Liver (tissue), 9 donors: Measurements from ENCODE around the gene FUBP3. TPM values are rescaled to one million over a fixed set of nuclear protein-coding genes. Genes with fewer than 3 reads are reported as not detected.
A peak's percentile ranks its signal among the peaks of the same experiment; 100 is the strongest.

Experiments used
- DNase-seq: peaks from one replicate; pipeline ENCODE4 v3.0.0-alpha.2; 2017; ENCODE audit warnings: low spot score
- H3K27ac ChIP-seq, 2 donors: one replicate each; pipeline ENCODE4 v1.7.0; 2013; ENCODE audit warnings: inconsistent platforms in 2 of 2, low read length in 2 of 2, control low read depth in 1 of 2, low read depth in 1 of 2, mild to moderate bottlenecking in 1 of 2
- H3K27me3 ChIP-seq, 4 donors: one replicate each; pipeline versions ENCODE4 v1.6.1 to v1.7.0; 2013; ENCODE audit warnings: low read length in 3 of 4, inconsistent platforms in 1 of 4, mild to moderate bottlenecking in 1 of 4, moderate library complexity in 1 of 4; ENCODE audit not compliant: control insufficient read depth in 4 of 4, insufficient read depth in 4 of 4
- H3K36me3 ChIP-seq, 4 donors: one replicate each; pipeline versions ENCODE4 v1.6.1 to v1.7.0; 2013; ENCODE audit warnings: low read length in 3 of 4, mild to moderate bottlenecking in 3 of 4, low read depth in 1 of 4, moderate library complexity in 1 of 4; ENCODE audit not compliant: control insufficient read depth in 4 of 4, insufficient read depth in 3 of 4
- H3K4me1 ChIP-seq, 4 donors: one replicate each; pipeline versions ENCODE4 v1.6.1 to v1.7.0; 2013; ENCODE audit warnings: low read length in 3 of 4, mild to moderate bottlenecking in 3 of 4, moderate library complexity in 1 of 4; ENCODE audit not compliant: control insufficient read depth in 4 of 4, insufficient read depth in 4 of 4
- H3K4me3 ChIP-seq, 3 donors: one replicate each; pipeline versions ENCODE4 v1.6.1 to v1.7.0; 2013; ENCODE audit warnings: low read length in 3 of 3, control low read depth in 1 of 3, low read depth in 1 of 3, mild to moderate bottlenecking in 1 of 3
- H3K9ac ChIP-seq, 2 donors: one replicate each; pipeline ENCODE4 v1.7.0; 2013; ENCODE audit warnings: low read length in 2 of 2, mild to moderate bottlenecking in 2 of 2, moderate library complexity in 2 of 2, control low read depth in 1 of 2, low read depth in 1 of 2
- H3K9me3 ChIP-seq, 4 donors: one replicate each; pipeline versions ENCODE4 v1.6.1 to v1.7.0; 2013; ENCODE audit warnings: low read length in 3 of 4; ENCODE audit not compliant: control insufficient read depth in 4 of 4
- ATF3 ChIP-seq: IDR thresholded peaks from 2 replicates; pipeline ENCODE4 v1.6.1; 2016; ENCODE audit warnings: antibody characterized with exemption
- CTCF ChIP-seq: fragments of 150-350 bp; IDR thresholded peaks from 2 replicates; pipeline ENCODE4 v1.5.1; 2017; ENCODE audit warnings: improper control_type of control experiment, low read depth, low read length; ENCODE audit not compliant: missing input control
- EGR1 ChIP-seq, 2 donors: IDR thresholded peaks; 2 replicates each; pipeline ENCODE4 v1.6.1; 2016 to 2018; ENCODE audit warnings: antibody characterized with exemption in 2 of 2, low read depth in 2 of 2
- FOXA1 ChIP-seq: IDR thresholded peaks from 2 replicates; pipeline ENCODE4 v1.6.1; 2016; ENCODE audit warnings: antibody characterized with exemption
- HNF4A ChIP-seq, 2 donors: conservative IDR thresholded peaks; 2 replicates each; pipeline ENCODE4 v1.6.1; 2016; ENCODE audit warnings: antibody characterized with exemption in 2 of 2, mild to moderate bottlenecking in 2 of 2
- JUND ChIP-seq, 2 donors: IDR thresholded peaks; 2 replicates each; pipeline ENCODE4 v1.6.1; 2016; ENCODE audit warnings: antibody characterized with exemption in 2 of 2
- NR2F2 ChIP-seq: IDR thresholded peaks from 2 replicates; pipeline ENCODE4 v1.6.1; 2016; ENCODE audit warnings: antibody characterized with exemption
- REST ChIP-seq: IDR thresholded peaks from 2 replicates; pipeline ENCODE4 v1.6.1; 2016; ENCODE audit warnings: antibody characterized with exemption, mild to moderate bottlenecking
- RXRA ChIP-seq, 2 donors: IDR thresholded peaks; 2 replicates each; pipeline ENCODE4 v1.6.1; 2017 to 2018; ENCODE audit warnings: antibody characterized with exemption in 2 of 2, mild to moderate bottlenecking in 1 of 2
- SP1 ChIP-seq: IDR thresholded peaks from 2 replicates; pipeline ENCODE4 v1.6.1; 2018; ENCODE audit warnings: antibody characterized with exemption, mild to moderate bottlenecking
- WGBS: extraction: QIAGEN DNeasy Blood & Tissue Kit; methylation state at CpG from one replicate; pipeline ENCODE4 v1.1.7; 2013; 5-methylcytosine and 5-hydroxymethylcytosine counted together
- polyA plus RNA-seq, 2 donors: library from polyadenylated mRNA; stranded (reverse) in 1 of 2; unstranded in 1 of 2; fragments of 200-250 nt in 1 of 2; fragments of >200 nt in 1 of 2; fragmentation: Nextera tagmentation in 1 of 2; extraction: Ambion mirVana in 1 of 2; gene quantifications; one replicate each; pipeline versions ENCODE4 v1.2.1 to v1.2.3, GENCODE V29; 2013 to 2015
- total RNA-seq, 2 donors: library from RNA; depleted of rRNA; stranded (reverse); fragments of >200 nt; gene quantifications; one replicate each; pipeline ENCODE4 v1.2.3, GENCODE V29; 2014
- TF ChIP-seq, protein P1 (sequence below): IDR thresholded peaks from 2 replicates; pipeline ENCODE4 v1.6.1; 2016; ENCODE audit warnings: antibody characterized with exemption
- donor health status: healthy.
- donor health status: healthy.
- donor health status: healthy.
- donor health status: healthy.
- donor health status: healthy.

The FUBP3 gene
- total and polyA plus RNA-seq, 4 donors = 16.1 to 39.0 (median 24.8) TPM

DNA sequence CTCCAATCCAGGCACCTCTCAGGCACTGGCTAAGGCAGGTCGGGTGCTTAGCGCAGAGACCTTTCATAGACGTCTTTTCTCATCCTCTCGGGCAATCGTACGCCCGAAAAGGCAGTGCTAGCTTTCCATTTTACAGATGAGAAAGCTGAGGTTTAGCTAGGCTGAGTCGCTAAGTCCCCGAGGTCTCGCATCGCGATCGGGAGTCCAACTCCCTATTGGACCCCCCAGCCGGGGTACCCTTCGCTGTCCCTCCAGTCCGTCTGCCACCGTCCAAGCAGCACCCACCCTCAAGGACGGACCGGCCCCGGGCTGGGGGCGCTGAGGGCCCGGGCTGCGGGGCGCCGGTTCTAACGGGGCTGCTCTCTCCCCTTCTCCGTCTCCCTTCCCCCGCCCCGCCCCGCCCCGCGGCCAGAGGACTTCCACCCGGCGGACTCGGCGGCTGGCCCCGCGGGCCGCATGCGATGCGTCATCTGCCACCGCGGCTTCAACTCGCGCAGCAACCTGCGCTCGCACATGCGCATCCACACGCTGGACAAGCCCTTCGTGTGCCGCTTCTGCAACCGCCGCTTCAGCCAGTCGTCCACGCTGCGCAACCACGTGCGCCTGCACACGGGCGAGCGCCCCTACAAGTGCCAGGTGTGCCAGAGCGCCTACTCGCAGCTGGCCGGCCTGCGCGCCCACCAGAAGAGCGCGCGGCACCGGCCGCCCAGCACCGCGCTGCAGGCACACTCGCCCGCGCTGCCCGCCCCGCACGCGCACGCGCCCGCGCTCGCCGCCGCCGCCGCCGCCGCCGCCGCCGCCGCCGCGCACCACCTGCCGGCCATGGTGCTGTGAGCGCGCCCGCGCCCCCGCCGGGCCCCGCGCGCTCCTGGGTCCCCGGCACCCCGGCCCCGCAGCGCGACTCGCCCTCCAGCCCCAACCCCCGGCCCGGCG is 101.7 kb downstream of the FUBP3 start:
- WGBS = 3% methylated on average over 116 of the region's 116 CpGs
- TF ChIP-seq FOXA1 (no peak), SP1 (peak; percentile 22), JUND (IDR thresholded peaks at IDR 0.05) (peak in 1 of 2 donors; percentile 38)
- TF ChIP-seq, protein P1, sequence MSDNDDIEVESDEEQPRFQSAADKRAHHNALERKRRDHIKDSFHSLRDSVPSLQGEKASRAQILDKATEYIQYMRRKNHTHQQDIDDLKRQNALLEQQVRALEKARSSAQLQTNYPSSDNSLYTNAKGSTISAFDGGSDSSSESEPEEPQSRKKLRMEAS = no peak
- Histone ChIP-seq H3K4me1 (peaks cover 9 to 24% (median 17%) of the 10 kb centered on the region in 4 donors), H3K27me3 (no peaks in the 10 kb centered on the region), H3K4me3 (peak overlapping the region in 2 of 3 donors; percentile 58 to 76), H3K9me3 (peaks cover 0 to 6% (median under 1%) of the 10 kb centered on the region in 4 donors), H3K27ac (peak overlapping the region in 1 of 2 donors; percentile 61), H3K9ac (no peak overlapping the region), H3K36me3 (no peaks in the 10 kb centered on the region)
- peak; percentile 63 for DNase-seq

DNA sequence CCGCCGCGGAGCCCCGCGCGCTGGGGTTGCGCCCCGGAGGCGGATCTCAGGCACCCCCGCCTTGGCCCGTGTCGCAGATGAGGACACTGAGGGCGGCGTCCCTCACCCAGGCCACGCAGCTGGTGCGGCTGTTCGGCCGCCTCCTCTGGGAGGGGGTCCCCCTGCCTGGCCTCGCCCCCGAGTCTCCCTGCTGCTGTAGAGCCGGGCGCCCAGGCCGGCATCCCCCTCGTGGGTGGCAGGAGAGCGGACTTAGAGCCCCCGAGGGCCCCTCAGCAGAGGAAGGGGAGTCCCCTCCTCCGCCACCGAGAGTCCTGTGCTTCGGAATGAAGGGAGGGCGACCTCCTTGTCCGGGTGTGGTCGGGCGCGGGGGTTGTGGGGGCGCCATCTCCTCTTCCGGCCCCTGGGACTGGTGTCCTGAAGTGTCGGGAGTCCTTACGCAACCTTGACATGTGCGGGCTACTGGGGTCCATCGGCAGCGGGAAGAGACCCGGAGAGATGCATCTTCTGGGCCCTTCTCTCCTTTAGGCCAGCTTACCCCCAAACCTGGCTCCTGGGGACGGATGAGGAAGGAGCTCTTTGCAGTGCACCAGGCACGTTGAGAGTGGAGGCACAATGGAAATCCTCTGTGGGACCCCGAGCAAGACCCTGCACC is 102.5 kb downstream of the FUBP3 start:
- WGBS = 1% methylated on average over 45 of the region's 45 CpGs
- Histone ChIP-seq H3K36me3 (no peaks in the 10 kb centered on the region), H3K4me1 (peaks cover 9 to 24% (median 17%) of the 10 kb centered on the region in 4 donors), H3K27ac (peak overlapping the region; percentile 22 to 61), H3K9ac (peak overlapping the region; percentile 12 to 20), H3K9me3 (peaks cover 0 to 6% (median under 1%) of the 10 kb centered on the region in 4 donors), H3K4me3 (peak overlapping the region in 2 of 3 donors; percentile 58 to 76), H3K27me3 (no peaks in the 10 kb centered on the region)
- TF ChIP-seq REST (no peak), ATF3 (no peak), SP1 (no peak), CTCF (no peak), RXRA (IDR thresholded peaks at IDR 0.05) (no peak), NR2F2 (no peak), HNF4A (conservative IDR thresholded peaks at IDR 0.05) (no peak), EGR1 (IDR thresholded peaks at IDR 0.05; ENCODE audit: low read depth in 2 of 2) (no peak)
- no peak for DNase-seq
